Astrocyte (in vitro differentiated cells and primary cell): ENCODE measurements around the gene ZBTB16. TPM values are rescaled to one million over a fixed set of nuclear protein-coding genes. Genes with fewer than 3 reads are reported as not detected.
A peak's percentile ranks its signal among the peaks of the same experiment; 100 is the strongest.

Experiments
- DNase-seq: peaks from one replicate; pipeline ENCODE4 v3.0.0-alpha.2; 2010; ENCODE audit warnings: low read depth
- FAIRE-seq: peaks from 2 replicates; lab custom pipeline; 2011; peaks lifted over from hg19 to GRCh38; lab: Jason Lieb, UNC
- H2AFZ ChIP-seq: 2 replicates; pipeline ENCODE4 v1.6.0; 2012; ENCODE audit warnings: low read depth, low read length, inconsistent platforms
- H3K27ac ChIP-seq: 2 replicates; pipeline ENCODE4 v1.5.1; 2011; ENCODE audit warnings: low read depth, low read length, inconsistent platforms
- H3K27me3 ChIP-seq: 2 replicates; pipeline ENCODE4 v1.6.0; 2011; ENCODE audit warnings: low read length, inconsistent platforms; ENCODE audit not compliant: insufficient read depth
- H3K36me3 ChIP-seq: 2 replicates; pipeline ENCODE4 v1.5.1; 2011; ENCODE audit warnings: low read length, inconsistent platforms; ENCODE audit not compliant: insufficient read depth
- H3K4me1 ChIP-seq: 2 replicates; pipeline ENCODE4 v1.5.1; 2011; ENCODE audit warnings: low read length, inconsistent platforms; ENCODE audit not compliant: insufficient read depth
- H3K4me2 ChIP-seq: 2 replicates; pipeline ENCODE4 v1.6.0; 2012; ENCODE audit warnings: low read length, inconsistent platforms
- H3K4me3 ChIP-seq: 2 replicates; pipeline ENCODE4 v1.5.1; 2011; ENCODE audit warnings: low read depth, mild to moderate bottlenecking, low read length, inconsistent platforms; ENCODE audit not compliant: insufficient read depth
- H3K79me2 ChIP-seq: 2 replicates; pipeline ENCODE4 v1.6.0; 2012; ENCODE audit warnings: mild to moderate bottlenecking, low read length, inconsistent platforms; ENCODE audit not compliant: insufficient read depth
- H3K9ac ChIP-seq: 2 replicates; pipeline ENCODE4 v1.6.0; 2012; ENCODE audit warnings: mild to moderate bottlenecking, low read length, inconsistent platforms
- H3K9me3 ChIP-seq: 2 replicates; pipeline ENCODE4 v1.5.1; 2012; ENCODE audit warnings: low read depth, mild to moderate bottlenecking, low read length, inconsistent platforms; ENCODE audit not compliant: insufficient read depth
- H4K20me1 ChIP-seq: 2 replicates; pipeline ENCODE4 v1.6.0; 2012; ENCODE audit warnings: low read length, inconsistent platforms; ENCODE audit not compliant: insufficient read depth
- H3K27ac Mint-ChIP-seq: one replicate; pipeline ENCODE4 v1.8.0; 2021; ENCODE audit warnings: mild to moderate bottlenecking, mixed read lengths; ENCODE audit not compliant: unreplicated experiment
- H3K27me3 Mint-ChIP-seq: one replicate; pipeline ENCODE4 v1.8.0; 2021; ENCODE audit warnings: low read depth, mixed read lengths; ENCODE audit not compliant: unreplicated experiment
- H3K36me3 Mint-ChIP-seq: one replicate; pipeline ENCODE4 v1.8.0; 2021; ENCODE audit warnings: low read depth, mixed read lengths; ENCODE audit not compliant: unreplicated experiment
- H3K4me1 Mint-ChIP-seq: one replicate; pipeline ENCODE4 v1.8.0; 2021; ENCODE audit warnings: low read depth, mixed read lengths; ENCODE audit not compliant: unreplicated experiment
- H3K4me3 Mint-ChIP-seq: one replicate; pipeline ENCODE4 v1.8.0; 2021; ENCODE audit warnings: mild to moderate bottlenecking, moderate library complexity, mixed read lengths; ENCODE audit not compliant: unreplicated experiment
- H3K9me3 Mint-ChIP-seq: one replicate; pipeline ENCODE4 v1.8.0; 2021; ENCODE audit warnings: mild to moderate bottlenecking, mixed read lengths; ENCODE audit not compliant: unreplicated experiment
- EZH2 ChIP-seq: IDR thresholded peaks from 2 replicates; pipeline ENCODE4 v1.6.1; 2012; ENCODE audit warnings: mild to moderate bottlenecking, low read length, inconsistent platforms; ENCODE audit not compliant: insufficient read depth
- total RNA-seq: library from RNA; stranded (reverse); gene quantifications from 2 replicates; pipeline ENCODE4 v1.2.1, GENCODE V29; 2021
- TF ChIP-seq, protein P1 (sequence below): IDR thresholded peaks from 2 replicates; pipeline ENCODE4 v1.5.1; 2011; ENCODE audit warnings: low read depth, mild to moderate bottlenecking, inconsistent platforms, low read length, moderate library complexity; ENCODE audit not compliant: insufficient read depth

ZBTB16 gene
- total RNA-seq, 1 donor from 2014 or later: 0.50 TPM

DNA sequence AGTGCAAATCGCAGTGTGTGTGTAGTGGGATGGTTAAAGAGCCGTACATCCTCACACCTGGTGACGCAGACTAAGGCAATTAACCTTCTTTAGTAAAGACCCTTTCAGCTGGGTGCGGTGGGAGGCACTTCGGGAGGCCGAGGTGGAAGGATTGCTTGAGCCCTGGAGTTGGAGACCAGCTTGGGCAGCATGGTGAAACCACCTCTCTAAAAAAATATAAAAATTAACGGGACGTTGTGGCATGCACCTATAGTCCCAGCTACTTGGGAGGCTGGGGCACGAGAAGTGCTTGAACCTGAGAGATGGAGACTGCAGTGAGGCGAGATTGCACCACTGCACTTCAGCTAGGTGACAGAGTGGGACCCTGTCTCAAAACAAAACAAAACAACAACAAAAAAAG lies 31.5 kb downstream of the ZBTB16 start:
- peaks cover 16% of the 10 kb centered on the region for H3K4me1 Mint-ChIP-seq
- H3K27ac Mint-ChIP-seq: peak overlapping the region; percentile 58
- DNase-seq (no peak), FAIRE-seq (no peak)
- H3K79me2 ChIP-seq: no peaks in the 10 kb centered on the region
- H3K36me3 ChIP-seq: no peaks in the 10 kb centered on the region
- H3K4me1 ChIP-seq: no peaks in the 10 kb centered on the region
- no peak overlapping the region for H3K4me3 ChIP-seq
- peaks cover 11% of the 10 kb centered on the region for H3K27me3 Mint-ChIP-seq
- H3K36me3 Mint-ChIP-seq: no peaks in the 10 kb centered on the region
- H3K9me3 Mint-ChIP-seq: peaks cover 1% of the 10 kb centered on the region
- H3K27me3 ChIP-seq: peaks cover 14% of the 10 kb centered on the region
- no peak overlapping the region for H3K9ac ChIP-seq
- H3K9me3 ChIP-seq: no peaks in the 10 kb centered on the region
- no peak overlapping the region for H3K27ac ChIP-seq
- no peak overlapping the region for H3K4me3 Mint-ChIP-seq
- no peak overlapping the region for H2AFZ ChIP-seq
- H3K4me2 ChIP-seq: no peak overlapping the region
- TF ChIP-seq EZH2: no peak
- TF ChIP-seq, protein P1, sequence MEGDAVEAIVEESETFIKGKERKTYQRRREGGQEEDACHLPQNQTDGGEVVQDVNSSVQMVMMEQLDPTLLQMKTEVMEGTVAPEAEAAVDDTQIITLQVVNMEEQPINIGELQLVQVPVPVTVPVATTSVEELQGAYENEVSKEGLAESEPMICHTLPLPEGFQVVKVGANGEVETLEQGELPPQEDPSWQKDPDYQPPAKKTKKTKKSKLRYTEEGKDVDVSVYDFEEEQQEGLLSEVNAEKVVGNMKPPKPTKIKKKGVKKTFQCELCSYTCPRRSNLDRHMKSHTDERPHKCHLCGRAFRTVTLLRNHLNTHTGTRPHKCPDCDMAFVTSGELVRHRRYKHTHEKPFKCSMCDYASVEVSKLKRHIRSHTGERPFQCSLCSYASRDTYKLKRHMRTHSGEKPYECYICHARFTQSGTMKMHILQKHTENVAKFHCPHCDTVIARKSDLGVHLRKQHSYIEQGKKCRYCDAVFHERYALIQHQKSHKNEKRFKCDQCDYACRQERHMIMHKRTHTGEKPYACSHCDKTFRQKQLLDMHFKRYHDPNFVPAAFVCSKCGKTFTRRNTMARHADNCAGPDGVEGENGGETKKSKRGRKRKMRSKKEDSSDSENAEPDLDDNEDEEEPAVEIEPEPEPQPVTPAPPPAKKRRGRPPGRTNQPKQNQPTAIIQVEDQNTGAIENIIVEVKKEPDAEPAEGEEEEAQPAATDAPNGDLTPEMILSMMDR: no peak
- H4K20me1 ChIP-seq: no peaks in the 10 kb centered on the region

DNA sequence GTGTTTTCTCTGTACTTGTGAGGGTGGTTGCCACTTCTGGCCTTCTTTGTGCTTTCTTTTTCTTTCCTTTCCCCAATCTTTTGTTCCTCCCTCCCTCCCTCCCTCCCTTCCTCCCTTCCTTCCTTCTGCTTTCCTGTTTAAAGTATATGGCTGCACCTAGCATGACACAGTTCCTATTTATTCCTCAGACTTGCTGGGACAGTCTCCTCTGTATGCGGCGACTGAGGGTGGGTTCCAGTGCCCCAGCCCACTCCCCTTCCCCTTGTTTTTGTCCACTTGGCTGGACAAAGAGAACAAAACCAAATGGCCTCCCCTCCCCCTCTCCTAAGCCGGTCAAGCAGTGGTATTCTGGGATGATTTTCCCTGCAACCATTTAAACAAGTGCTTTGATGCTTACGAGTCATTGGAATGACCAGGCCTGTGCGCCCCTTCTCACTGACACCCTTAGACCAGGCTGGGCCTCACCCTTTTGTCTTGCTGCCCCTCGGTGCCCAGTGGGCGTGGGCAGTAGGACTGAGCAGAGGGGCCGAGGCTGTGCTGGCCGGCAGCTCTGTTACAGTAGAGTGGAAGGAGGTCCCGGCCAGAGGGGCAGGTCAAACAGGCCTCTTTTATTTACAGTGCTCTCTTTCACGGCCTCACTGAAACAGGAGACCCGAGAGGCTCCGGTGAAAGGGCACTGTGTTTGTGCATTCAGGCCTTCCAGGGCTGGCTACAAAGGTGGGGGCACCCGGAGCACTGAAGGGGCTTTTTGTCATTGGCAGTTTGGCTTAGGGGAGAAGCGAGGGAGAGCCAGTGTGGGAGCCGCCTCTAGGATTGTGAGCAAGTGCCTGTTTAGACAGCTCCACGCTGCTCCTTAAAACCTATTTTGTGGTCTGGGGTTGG lies 32.2 kb downstream of the ZBTB16 start:
- DNase-seq: no peak
- no peaks in the 10 kb centered on the region for H3K36me3 Mint-ChIP-seq
- Histone ChIP-seq H3K27ac (no peak overlapping the region), H4K20me1 (no peaks in the 10 kb centered on the region), H3K36me3 (no peaks in the 10 kb centered on the region), H3K79me2 (no peaks in the 10 kb centered on the region), H2AFZ (no peak overlapping the region), H3K4me2 (no peak overlapping the region), H3K4me3 (no peak overlapping the region), H3K9ac (no peak overlapping the region), H3K27me3 (peaks cover 15% of the 10 kb centered on the region), H3K4me1 (no peaks in the 10 kb centered on the region), H3K9me3 (no peaks in the 10 kb centered on the region)
- peaks cover 12% of the 10 kb centered on the region for H3K27me3 Mint-ChIP-seq
- H3K4me1 Mint-ChIP-seq: peaks cover 16% of the 10 kb centered on the region
- H3K4me3 Mint-ChIP-seq: no peak overlapping the region
- TF ChIP-seq EZH2: no peak
- TF ChIP-seq, protein P1: no peak
- FAIRE-seq: no peak
- peak overlapping the region; percentile 69 for H3K27ac Mint-ChIP-seq
- peaks cover 1% of the 10 kb centered on the region for H3K9me3 Mint-ChIP-seq

DNA sequence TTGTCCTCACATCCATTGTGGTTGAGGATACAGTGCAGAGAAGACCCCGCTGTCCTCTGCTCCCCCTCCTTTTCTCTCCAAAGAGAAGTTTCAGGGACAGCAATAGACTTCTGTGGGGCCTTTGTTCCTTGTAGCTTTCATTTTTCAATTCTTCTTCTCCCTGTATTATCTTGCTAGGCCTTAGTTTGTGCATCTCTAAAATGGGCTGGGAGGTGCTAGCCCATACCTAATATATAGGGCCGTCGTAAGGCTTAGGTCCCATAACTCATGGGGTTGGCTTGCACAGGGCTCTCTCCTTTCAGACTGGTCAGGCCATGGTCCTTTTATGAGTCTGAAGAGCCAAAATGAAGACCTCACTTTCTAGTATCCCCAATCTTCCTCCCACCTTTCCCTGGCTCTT lies 33.0 kb downstream of the ZBTB16 start:
- Mint-ChIP-seq H3K27me3 (peaks cover 7% of the 10 kb centered on the region), H3K9me3 (no peaks in the 10 kb centered on the region), H3K27ac (no peak overlapping the region), H3K4me1 (peaks cover 11% of the 10 kb centered on the region), H3K4me3 (no peak overlapping the region), H3K36me3 (no peaks in the 10 kb centered on the region)
- Histone ChIP-seq H3K9ac (no peak overlapping the region), H3K27me3 (peaks cover 16% of the 10 kb centered on the region), H3K9me3 (no peaks in the 10 kb centered on the region), H4K20me1 (no peaks in the 10 kb centered on the region), H3K27ac (no peak overlapping the region), H3K4me3 (no peak overlapping the region), H3K36me3 (no peaks in the 10 kb centered on the region), H2AFZ (no peak overlapping the region), H3K4me1 (no peaks in the 10 kb centered on the region), H3K79me2 (no peaks in the 10 kb centered on the region), H3K4me2 (no peak overlapping the region)
- TF ChIP-seq EZH2: no peak
- TF ChIP-seq, protein P1: no peak
- no peak for DNase-seq
- FAIRE-seq: no peak
